Measurements from ENCODE around the gene RNU6-9.
"Not testable (repeated sequence)": the region's sequence is repeated elsewhere in the genome, so short reads cannot be mapped to it uniquely, and the experiment has no call there.

Gene RNU6-9

DNA sequence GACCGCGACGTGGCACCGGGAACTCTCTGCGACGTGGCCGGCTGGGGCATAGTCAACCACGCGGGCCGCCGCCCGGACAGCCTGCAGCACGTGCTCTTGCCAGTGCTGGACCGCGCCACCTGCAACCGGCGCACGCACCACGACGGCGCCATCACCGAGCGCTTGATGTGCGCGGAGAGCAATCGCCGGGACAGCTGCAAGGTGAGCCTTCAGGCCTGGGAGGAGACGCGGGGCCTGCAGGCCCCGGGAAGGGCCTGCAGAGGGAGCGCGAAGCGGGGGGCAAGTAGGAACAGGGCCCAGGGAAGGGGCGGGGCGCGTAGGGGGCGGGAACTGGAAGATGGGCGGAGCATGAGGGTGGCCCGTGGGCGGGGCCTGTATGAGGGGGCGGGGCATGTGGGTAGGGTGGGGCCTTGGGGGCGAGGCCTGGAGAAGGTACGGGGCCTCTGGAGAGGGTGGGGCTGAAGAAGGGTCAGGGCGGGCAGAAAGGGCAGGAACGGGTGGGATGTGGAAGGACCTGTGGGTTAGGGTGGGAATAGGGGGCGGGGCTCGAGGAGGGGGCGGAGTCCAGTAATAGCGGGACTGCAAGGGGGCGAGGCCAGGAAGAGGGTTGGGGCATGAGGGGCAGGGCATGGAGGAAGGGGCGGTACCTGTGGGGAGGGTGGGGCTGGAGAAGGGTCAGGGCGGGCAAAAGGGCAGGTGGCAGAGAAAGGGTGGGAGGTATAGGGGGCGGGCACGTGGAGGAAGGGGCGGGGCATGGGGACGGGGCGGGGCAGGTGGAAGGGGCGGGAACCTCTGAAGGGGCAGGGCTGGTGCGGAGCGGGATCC, 31.3 kb upstream of the RNU6-9 start:
- peak in 1 of 14 donors; percentile 13 for DNase-seq

- DNase-seq = peak in 2 of 14 donors; percentile 12 to 17
Observed at GRCh38 chr19:862581-863314, 30.5 kb upstream of the RNU6-9 start.

GRCh38 chr19:863315-863620, 30.0 kb upstream of the RNU6-9 start:
- DNase-seq = no peak

DNA sequence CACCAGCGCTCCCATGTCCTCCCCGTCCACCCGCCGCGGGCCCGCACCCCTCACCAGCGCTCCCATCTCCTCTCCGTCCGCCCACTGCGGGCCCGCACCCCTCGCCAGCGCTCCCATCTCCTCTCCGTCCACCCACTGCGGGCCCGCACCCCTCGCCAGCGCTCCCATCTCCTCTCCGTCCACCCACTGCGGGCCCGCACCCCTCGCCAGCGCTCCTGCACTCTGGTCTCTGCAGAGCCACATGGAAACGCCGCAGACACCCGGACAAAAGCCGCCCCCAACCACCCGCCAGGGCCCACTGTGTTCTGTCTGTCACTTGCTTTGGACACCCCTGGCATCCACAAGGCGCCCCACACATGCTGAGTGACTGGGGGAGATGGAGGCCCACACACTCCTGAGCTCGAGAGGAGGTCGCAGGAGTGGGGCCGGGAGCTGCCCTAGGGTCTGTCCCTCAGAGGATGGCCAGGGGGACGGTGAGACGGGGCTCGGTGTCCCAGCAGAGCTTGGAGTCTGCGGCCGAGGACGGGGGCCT, 26.4 kb upstream of the RNU6-9 start:
- DNase-seq = no peak

GRCh38 chr19:867301-867793, 25.9 kb upstream of the RNU6-9 start:
- DNase-seq = no peak

DNA sequence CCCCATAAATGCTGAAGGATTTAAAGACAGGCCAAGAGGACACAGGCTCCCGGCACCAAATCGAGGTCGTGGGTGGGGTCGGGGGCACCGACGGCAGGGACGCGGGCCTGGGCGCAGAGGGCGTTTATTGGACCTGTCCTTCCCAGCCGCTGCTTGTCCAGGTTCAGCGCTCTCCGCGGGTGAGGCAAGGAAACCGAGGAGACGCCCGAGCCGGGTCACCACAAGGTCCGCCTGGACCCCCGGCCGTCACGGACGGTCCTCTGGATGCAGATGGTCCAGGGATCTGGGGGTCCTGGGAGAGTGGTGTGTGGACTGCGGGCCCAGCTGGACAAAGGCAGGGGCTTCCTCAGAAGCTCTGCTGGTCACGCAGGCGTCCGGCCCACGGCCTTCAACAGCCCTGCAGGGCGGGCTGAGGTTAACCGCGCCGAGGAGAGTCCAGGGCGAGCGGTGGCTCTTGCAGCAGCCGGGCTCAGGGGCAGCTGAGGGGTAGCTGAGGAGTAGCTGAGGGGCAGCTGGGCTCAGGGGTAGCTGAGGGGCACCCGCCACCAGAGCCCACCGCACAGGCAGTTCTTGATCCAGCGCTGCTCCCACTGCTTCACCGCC, 25.3 kb upstream of the RNU6-9 start:
- no peak for DNase-seq

DNA sequence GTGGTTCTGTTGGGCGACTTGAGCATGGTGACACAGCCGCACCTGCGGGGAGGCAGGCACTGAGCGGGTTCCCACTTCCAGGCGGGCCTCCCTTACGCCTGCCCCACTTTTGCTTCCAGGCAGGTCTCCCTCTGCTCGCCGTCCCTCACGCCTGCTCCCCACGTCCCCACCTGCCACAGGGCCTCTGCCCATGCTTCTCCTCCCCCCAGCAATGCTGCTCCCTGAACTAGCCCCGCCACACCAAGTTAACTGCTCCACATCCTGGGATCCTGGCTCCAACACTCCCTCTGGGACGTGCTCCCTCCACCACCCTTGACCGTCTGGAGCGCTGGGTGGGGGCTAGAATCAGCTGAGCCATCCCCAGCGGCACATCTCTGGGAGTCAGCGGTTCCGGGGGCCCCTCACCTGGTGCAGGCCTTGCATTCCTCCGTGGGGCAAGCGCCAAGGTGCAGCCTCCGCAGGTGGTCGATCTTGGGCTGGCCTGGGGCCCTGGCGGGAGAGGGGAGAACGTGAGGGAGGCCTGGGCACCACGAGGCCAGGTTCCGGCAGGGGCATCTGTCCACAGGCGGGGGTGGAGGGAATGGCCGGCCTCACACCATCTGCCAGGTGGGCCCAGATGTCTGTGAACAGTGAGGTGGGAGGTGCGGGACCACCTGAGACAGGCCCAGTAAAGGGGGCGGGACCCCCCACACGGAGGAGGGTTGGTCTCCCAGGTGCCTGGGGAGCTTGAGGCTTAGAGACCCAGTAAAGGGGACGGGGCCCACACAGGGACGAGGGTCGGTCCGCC, 24.6 kb upstream of the RNU6-9 start:
- DNase-seq = no peak

DNA sequence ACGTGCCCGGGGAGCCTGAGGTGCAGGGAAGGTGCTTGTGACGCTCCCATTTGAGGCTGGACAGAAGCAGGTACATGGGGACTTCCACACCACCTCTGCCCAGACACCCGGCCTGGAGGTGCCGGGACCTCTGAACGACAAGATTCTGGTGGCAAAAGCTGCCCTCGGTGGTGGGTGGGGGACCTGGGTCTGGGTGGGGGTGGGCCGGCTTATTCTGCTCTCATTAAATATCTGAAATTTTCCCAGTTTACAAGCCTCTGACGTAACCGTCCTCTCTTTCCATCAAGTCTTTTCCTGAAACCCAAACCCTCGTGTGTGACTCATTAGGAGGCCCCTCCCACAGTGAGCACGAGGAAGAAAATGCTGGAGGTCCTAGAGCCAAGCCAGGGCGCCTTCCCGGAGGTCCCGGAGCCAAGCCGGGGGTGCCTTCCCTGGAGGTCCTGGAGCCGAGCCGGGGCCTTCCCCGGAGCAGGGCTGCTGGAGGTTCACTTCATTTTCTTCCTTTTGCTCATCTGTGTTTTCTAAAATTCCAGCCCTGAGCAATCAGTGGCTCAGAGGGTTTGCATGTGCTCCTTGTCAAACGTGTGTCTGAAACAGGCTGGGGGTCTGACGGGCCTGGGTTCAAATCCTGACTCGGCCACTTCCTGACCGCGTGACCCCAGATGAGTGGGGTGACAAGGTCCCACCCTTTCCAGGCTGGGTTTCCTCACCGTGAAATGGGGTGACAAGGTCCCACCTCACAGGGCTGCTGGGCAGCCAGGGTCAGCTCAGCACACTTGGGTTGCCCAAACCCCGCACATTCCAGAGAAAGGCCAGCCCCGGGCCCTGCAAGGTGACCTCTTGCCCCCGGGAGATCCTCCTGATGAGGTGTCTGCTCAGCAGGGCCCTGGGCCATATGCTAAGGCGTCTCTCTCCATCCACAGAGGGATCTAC, 23.8 kb upstream of the RNU6-9 start:
- no peak for DNase-seq

DNA sequence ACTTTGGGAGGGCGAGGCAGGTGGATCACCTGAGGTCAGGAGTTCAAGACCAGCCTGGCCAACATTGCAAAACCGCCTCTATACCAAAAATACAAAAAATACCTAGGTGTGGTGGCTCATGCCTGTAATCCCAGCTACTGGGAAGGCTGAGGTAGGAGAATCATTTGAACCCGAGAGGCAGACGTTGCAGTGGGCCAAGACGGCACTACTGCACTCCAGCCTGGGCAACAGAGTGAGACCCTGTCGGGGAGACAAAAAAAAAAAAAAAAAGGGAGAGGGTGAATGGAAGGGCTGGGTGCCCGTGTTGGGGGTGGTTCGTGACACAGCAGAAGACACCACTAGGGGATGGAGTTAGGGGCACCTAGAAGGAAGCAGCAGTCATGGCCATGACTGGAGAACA, 23.0 kb upstream of the RNU6-9 start:
- DNase-seq = no peak

GRCh38 chr19:870963-871401, 22.3 kb upstream of the RNU6-9 start:
- peak in 3 of 14 donors; percentile 4 to 21 (median 12) for DNase-seq

DNA sequence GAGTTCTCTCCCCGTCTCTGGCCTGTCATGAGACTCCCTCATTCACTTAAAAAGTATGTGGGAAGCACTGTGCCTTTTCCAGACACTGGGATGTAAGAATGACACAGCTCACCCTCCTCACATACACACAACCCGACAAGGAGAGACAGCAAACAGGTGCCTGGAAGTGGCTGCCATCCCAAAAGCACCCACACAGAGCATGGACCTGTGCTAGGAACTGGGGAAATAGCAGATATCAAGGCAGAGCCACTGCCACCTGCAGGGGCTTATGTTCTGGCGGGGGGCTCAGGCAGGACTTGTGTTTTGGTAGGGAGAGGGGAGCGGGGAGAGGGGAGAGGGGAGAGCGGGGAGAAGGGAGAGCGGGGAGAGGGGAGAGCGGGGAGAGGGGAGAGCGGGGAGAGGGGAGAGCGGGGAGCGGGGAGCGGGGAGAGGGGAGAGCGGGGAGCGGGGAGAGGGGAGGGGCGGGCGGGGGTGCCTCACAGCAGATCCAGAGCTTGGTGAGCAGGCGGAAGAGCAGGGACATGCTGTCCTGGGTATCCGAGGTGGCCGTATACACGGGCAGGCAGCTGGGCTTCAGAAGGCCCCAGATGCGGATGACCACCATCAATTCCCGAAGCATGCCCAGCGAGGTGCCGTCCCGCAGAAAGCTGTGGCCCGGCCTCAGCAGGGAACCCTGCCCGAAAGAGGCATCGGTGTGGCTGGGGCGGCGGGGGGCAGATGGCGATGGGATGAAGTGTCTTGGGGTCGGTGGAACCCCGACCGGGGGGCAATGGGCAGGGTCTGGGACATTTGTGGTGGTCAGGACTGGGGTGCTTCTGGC, 21.6 kb upstream of the RNU6-9 start:
- DNase-seq = no peak

GRCh38 chr19:872266-872951, 20.9 kb upstream of the RNU6-9 start:
- DNase-seq = no peak

DNA sequence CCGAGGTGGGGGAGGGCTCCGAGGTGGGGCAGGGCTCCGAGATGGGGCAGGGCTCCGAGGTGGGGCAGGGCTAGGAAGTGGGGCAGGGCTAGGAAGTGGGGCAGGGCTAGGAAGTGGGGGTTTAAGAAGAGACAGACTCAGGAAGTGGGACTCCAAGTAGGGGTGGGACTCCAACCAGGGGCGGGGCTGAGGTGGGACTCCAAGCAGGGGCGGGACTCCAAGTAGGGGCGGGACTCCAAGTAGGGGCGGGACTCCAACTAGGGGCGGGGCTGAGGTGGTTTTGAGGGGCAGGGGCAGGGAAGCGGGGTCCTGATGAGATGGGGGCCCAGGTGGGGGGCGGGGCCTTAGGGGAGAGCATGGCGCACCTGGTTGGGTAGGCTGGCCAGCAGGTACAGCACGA, 20.2 kb upstream of the RNU6-9 start:
- no peak for DNase-seq

DNA sequence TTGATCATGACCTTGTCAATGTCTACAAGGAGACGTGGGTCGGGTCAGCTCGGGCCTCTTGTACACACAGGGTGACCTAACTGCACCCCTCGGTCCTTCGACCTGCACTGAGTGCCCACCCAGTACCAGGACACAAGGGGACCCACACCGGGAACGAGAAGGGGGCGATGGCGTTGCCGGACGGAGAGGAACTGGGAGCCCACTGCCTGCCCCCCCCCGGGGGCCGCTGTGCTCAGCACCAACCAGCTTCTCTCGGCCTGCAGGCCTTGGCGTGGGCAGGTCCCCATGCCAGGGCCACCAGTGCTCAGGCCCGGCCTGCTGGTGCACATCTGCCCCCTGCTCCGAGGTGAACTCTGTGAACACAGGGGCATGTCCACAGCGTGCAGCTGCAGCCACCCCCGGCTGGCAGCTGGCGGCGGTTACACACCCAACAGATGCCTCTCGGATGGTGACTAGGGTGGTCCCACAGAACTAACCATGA, 19.7 kb upstream of the RNU6-9 start:
- DNase-seq = no peak

GRCh38 chr19:875265-875879, 17.9 kb upstream of the RNU6-9 start:
- no peak for DNase-seq

- DNase-seq = no peak
Observed at GRCh38 chr19:876089-876488, 17.2 kb upstream of the RNU6-9 start.

DNA sequence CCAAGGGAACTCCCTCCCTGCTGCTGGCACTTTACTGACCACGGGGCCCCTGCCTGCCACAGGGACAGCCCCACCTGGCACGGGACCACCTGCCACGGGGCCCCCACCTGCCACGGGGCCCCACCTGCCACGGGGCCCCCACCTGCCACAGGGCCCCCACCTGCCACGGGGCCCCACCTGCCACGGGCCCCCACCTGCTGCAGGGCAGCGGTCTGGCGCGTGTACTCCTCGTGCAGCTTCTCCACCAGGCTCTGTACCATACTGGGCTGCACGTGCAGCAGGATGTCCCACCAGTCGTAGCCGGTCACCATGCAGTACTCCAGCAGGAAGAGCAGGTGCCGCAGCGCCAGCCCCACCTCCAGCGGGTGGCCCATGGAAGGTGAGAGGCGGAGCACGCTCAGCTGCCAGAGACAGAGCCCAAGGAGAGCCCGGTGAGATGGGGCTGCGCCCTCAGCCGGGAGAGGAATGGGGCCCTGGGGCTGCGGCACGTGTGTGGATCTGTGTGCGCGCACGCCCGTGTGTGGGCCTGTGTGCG, 16.4 kb upstream of the RNU6-9 start:
- DNase-seq = no peak

- DNase-seq = not testable (repeated sequence)
Observed at GRCh38 chr19:877992-878660, 15.2 kb upstream of the RNU6-9 start.
